H9 (cell line): ENCODE results near the gene TK1. TPM values are rescaled to one million over a fixed set of nuclear protein-coding genes. Genes with fewer than 3 reads are reported as not detected.

Experiments used
- DNase-seq: peaks from one replicate; pipeline ENCODE4 v3.0.0-alpha.2; 2017
- H2AFZ ChIP-seq: one replicate; pipeline ENCODE4 v1.6.1; 2013; ENCODE audit warnings: mild to moderate bottlenecking, low read length, control low read depth, moderate library complexity
- H2AK5ac ChIP-seq: 2 replicates; pipeline ENCODE4 v1.6.1; 2013; ENCODE audit warnings: low read length, control low read depth, mixed read lengths; ENCODE audit not compliant: insufficient read length
- H2BK120ac ChIP-seq: one replicate; pipeline ENCODE4 v1.6.1; 2013; ENCODE audit warnings: low read depth, mild to moderate bottlenecking, low read length, control low read depth, inconsistent platforms; ENCODE audit not compliant: poor library complexity, severe bottlenecking
- H2BK12ac ChIP-seq: 2 replicates; pipeline ENCODE4 v1.6.1; 2013; ENCODE audit warnings: low read length, control low read depth, mixed read lengths, low read depth; ENCODE audit not compliant: insufficient read length
- H2BK15ac ChIP-seq: 2 replicates; pipeline ENCODE4 v1.6.1; 2013; ENCODE audit warnings: low read depth, low read length, control low read depth
- H2BK20ac ChIP-seq: one replicate; pipeline ENCODE4 v1.6.1; 2013; ENCODE audit warnings: low read depth, mild to moderate bottlenecking, low read length, control low read depth, inconsistent platforms; ENCODE audit not compliant: poor library complexity, severe bottlenecking
- H2BK5ac ChIP-seq: 2 replicates; pipeline ENCODE4 v1.6.1; 2013; ENCODE audit warnings: low read length, control low read depth, mixed read lengths; ENCODE audit not compliant: insufficient read length
- H3K14ac ChIP-seq: 2 replicates; pipeline ENCODE4 v1.6.1; 2013; ENCODE audit warnings: low read length, control low read depth; ENCODE audit not compliant: insufficient read depth
- H3K18ac ChIP-seq: 2 replicates; pipeline ENCODE4 v1.6.1; 2013; ENCODE audit warnings: low read depth, mild to moderate bottlenecking, mixed read lengths, low read length, control low read depth; ENCODE audit not compliant: insufficient read length
- H3K23ac ChIP-seq: 2 replicates; pipeline ENCODE4 v1.6.1; 2013; ENCODE audit warnings: low read length, control low read depth, mixed read lengths, low read depth; ENCODE audit not compliant: insufficient read length
- H3K23me2 ChIP-seq: 2 replicates; pipeline ENCODE4 v1.6.1; 2013; ENCODE audit warnings: low read depth, mild to moderate bottlenecking, mixed read lengths, low read length, control low read depth; ENCODE audit not compliant: insufficient read length, poor library complexity, severe bottlenecking
- H3K27ac ChIP-seq: 2 replicates; pipeline ENCODE4 v1.5.1; 2013; ENCODE audit warnings: low read length, control low read depth, mixed read lengths, low read depth; ENCODE audit not compliant: insufficient read length
- H3K27me3 ChIP-seq: 2 replicates; pipeline ENCODE4 v1.6.1; 2013; ENCODE audit warnings: low read length, control low read depth, inconsistent platforms; ENCODE audit not compliant: insufficient read depth
- H3K4ac ChIP-seq: 2 replicates; pipeline ENCODE4 v1.6.1; 2013; ENCODE audit warnings: low read depth, mild to moderate bottlenecking, control low read depth, inconsistent platforms, low read length, moderate library complexity
- H3K4me1 ChIP-seq: 2 replicates; pipeline ENCODE4 v1.6.1; 2013; ENCODE audit warnings: low read length, control low read depth, inconsistent platforms; ENCODE audit not compliant: insufficient read depth
- H3K4me2 ChIP-seq: 2 replicates; pipeline ENCODE4 v1.6.1; 2013; ENCODE audit warnings: low read length, control low read depth, mixed read lengths; ENCODE audit not compliant: insufficient read length, insufficient read depth
- H3K56ac ChIP-seq: 2 replicates; pipeline ENCODE4 v1.6.1; 2013; ENCODE audit warnings: low read depth, mild to moderate bottlenecking, mixed read lengths, low read length, control low read depth; ENCODE audit not compliant: insufficient read length
- H3K79me1 ChIP-seq: 2 replicates; pipeline ENCODE4 v1.6.1; 2013; ENCODE audit warnings: low read depth, mild to moderate bottlenecking, moderate library complexity, low read length, control low read depth, inconsistent platforms; ENCODE audit not compliant: insufficient read depth, poor library complexity, severe bottlenecking
- H3K79me2 ChIP-seq: 2 replicates; pipeline ENCODE4 v1.6.1; 2013; ENCODE audit warnings: low read length, control low read depth, inconsistent platforms; ENCODE audit not compliant: insufficient read depth
- H3K9ac ChIP-seq: 2 replicates; pipeline ENCODE4 v1.6.1; 2013; ENCODE audit warnings: low read length, control low read depth, mixed read lengths; ENCODE audit not compliant: insufficient read length; ENCODE audit errors: extremely low read depth
- H3K9me3 ChIP-seq: one replicate; pipeline ENCODE4 v1.6.1; 2013; ENCODE audit warnings: low read depth, low read length, inconsistent platforms; ENCODE audit not compliant: control insufficient read depth
- H3T11ph ChIP-seq: one replicate; pipeline ENCODE4 v1.6.1; 2013; ENCODE audit warnings: mild to moderate bottlenecking, low read length, control low read depth, inconsistent platforms
- H4K20me1 ChIP-seq: one replicate; pipeline ENCODE4 v1.6.1; 2013; ENCODE audit not compliant: control insufficient read depth, insufficient read length, insufficient read depth
- H4K5ac ChIP-seq: 2 replicates; pipeline ENCODE4 v1.6.1; 2013; ENCODE audit warnings: low read depth, mild to moderate bottlenecking, mixed read lengths, low read length, control low read depth; ENCODE audit not compliant: insufficient read length
- H4K8ac ChIP-seq: replicated peaks from 2 replicates; pipeline ENCODE4 v1.6.1; 2013; ENCODE audit warnings: low read length, control low read depth, mixed read lengths, low read depth; ENCODE audit not compliant: insufficient read length
- H4K91ac ChIP-seq: 2 replicates; pipeline ENCODE4 v1.6.1; 2013; ENCODE audit warnings: low read depth, mild to moderate bottlenecking, moderate library complexity, mixed read lengths, low read length, control low read depth; ENCODE audit not compliant: insufficient read length
- H3K27ac Mint-ChIP-seq, 3 experiments: 2 replicates in 2 of 3; 3 replicates in 1 of 3; pipeline ENCODE4 v1.8.0; 2020 to 2021; ENCODE audit warnings: mixed read lengths in 3 of 3, mild to moderate bottlenecking in 1 of 3, moderate library complexity in 1 of 3
- H3K27me3 Mint-ChIP-seq: 2 replicates; pipeline ENCODE4 v1.8.0; 2021; ENCODE audit warnings: low read depth, mild to moderate bottlenecking, moderate library complexity, mixed read lengths
- H3K36me3 Mint-ChIP-seq, 3 experiments: 2 replicates in 2 of 3; 3 replicates in 1 of 3; pipeline ENCODE4 v1.8.0; 2020 to 2021; ENCODE audit warnings: low read depth in 3 of 3, mixed read lengths in 3 of 3; ENCODE audit not compliant: insufficient read depth in 1 of 3
- H3K4me1 Mint-ChIP-seq, 2 experiments: 2 replicates each; pipeline ENCODE4 v1.8.0; 2020; ENCODE audit warnings: mixed read lengths in 2 of 2
- H3K4me3 Mint-ChIP-seq, 2 experiments: 2 replicates in 1 of 2; 3 replicates in 1 of 2; pipeline ENCODE4 v1.8.0; 2020 to 2021; ENCODE audit warnings: mild to moderate bottlenecking in 2 of 2, mixed read lengths in 2 of 2, moderate library complexity in 1 of 2
- H3K9me3 Mint-ChIP-seq, 2 experiments: 2 replicates in 1 of 2; 3 replicates in 1 of 2; pipeline ENCODE4 v1.8.0; 2020; ENCODE audit warnings: mild to moderate bottlenecking in 2 of 2, mixed read lengths in 2 of 2, moderate library complexity in 1 of 2
- CTCF ChIP-seq: fragments of 200-600 bp; sonication (generic); conservative IDR thresholded peaks from 3 replicates; pipeline ENCODE4 v1.8.0; 2021; ENCODE audit warnings: antibody characterized with exemption, mild to moderate bottlenecking
- WGBS: extraction: QIAGEN DNeasy Blood & Tissue Kit; methylation state at CpG from one replicate; pipeline ENCODE4 v1.1.7; 2013; ENCODE audit warnings: missing lambda C conversion rate, low lambda C conversion rate, mixed read lengths; ENCODE audit not compliant: insufficient read length; ENCODE audit errors: extremely low coverage; 5-methylcytosine and 5-hydroxymethylcytosine counted together
- total RNA-seq: library from RNA; stranded (reverse); gene quantifications from 2 replicates; pipeline ENCODE4 v1.2.1, GENCODE V29; 2021

TK1 gene
- total RNA-seq, 1 experiment from 2014 or later, result 95.8 TPM

- Mint-ChIP-seq H3K9me3 (no peaks in the 10 kb centered on the region), H3K27ac (no peak overlapping the region), H3K27me3 (no peaks in the 10 kb centered on the region; the same call in 1 of the 2 replicates), H3K4me3 (0 out of 5 replicates have a peak overlapping the region, but pooled peaks of 1 of the 2 experiments have one; percentile 17), H3K36me3 (peaks cover 0 to 6% (median 0%) of the 10 kb centered on the region in 3 experiments; a peak in 4 of 7 replicates), H3K4me1 (peaks cover 13 to 27% of the 10 kb centered on the region in 2 experiments)
- Histone ChIP-seq H3T11ph (no peak overlapping the region), H4K20me1 (peaks cover 4% of the 10 kb centered on the region), H3K23ac (no peak overlapping the region), H4K5ac (no peak overlapping the region), H3K79me1 (no peaks in the 10 kb centered on the region), H3K27me3 (no peaks in the 10 kb centered on the region), H2BK120ac (no peak overlapping the region), H3K27ac (no peak overlapping the region), H3K4ac (no peak overlapping the region), H3K23me2 (no peaks in the 10 kb centered on the region), H3K9ac (no peak overlapping the region), H3K14ac (no peak overlapping the region), H3K4me2 (no peak overlapping the region), H3K79me2 (no peaks in the 10 kb centered on the region), H3K9me3 (no peaks in the 10 kb centered on the region), H4K8ac (no peak overlapping the region), H3K4me1 (no peaks in the 10 kb centered on the region; the same call in 1 of the 2 replicates), H2AFZ (no peak overlapping the region), H4K91ac (no peak overlapping the region), H2BK20ac (no peak overlapping the region), H3K56ac (no peak overlapping the region), H3K18ac (no peak overlapping the region), H2BK5ac (no peak overlapping the region), H2BK12ac (no peak overlapping the region), H2BK15ac (no peak overlapping the region), H2AK5ac (no peak overlapping the region)
- no peak for TF ChIP-seq CTCF
- DNase-seq, result no peak
- WGBS, result no CpG with 5 or more reads among the region's 6 CpGs
Measured at GRCh38 chr17:78166416-78166815, 20.4 kb downstream of the TK1 start.
